Pons (tissue), 1 donor: Measurements from ENCODE around the gene RGL3.
A peak's percentile ranks its signal among the peaks of the same experiment; 100 is the strongest.
"Not testable (repeated sequence)": the region's sequence is repeated elsewhere in the genome, so short reads cannot be mapped to it uniquely, and the experiment has no call there.

Experiments used
- DNase-seq: peaks from one replicate; pipeline ENCODE4 v3.0.0-alpha.2; 2016; ENCODE audit warnings: low spot score

The RGL3 gene

DNA sequence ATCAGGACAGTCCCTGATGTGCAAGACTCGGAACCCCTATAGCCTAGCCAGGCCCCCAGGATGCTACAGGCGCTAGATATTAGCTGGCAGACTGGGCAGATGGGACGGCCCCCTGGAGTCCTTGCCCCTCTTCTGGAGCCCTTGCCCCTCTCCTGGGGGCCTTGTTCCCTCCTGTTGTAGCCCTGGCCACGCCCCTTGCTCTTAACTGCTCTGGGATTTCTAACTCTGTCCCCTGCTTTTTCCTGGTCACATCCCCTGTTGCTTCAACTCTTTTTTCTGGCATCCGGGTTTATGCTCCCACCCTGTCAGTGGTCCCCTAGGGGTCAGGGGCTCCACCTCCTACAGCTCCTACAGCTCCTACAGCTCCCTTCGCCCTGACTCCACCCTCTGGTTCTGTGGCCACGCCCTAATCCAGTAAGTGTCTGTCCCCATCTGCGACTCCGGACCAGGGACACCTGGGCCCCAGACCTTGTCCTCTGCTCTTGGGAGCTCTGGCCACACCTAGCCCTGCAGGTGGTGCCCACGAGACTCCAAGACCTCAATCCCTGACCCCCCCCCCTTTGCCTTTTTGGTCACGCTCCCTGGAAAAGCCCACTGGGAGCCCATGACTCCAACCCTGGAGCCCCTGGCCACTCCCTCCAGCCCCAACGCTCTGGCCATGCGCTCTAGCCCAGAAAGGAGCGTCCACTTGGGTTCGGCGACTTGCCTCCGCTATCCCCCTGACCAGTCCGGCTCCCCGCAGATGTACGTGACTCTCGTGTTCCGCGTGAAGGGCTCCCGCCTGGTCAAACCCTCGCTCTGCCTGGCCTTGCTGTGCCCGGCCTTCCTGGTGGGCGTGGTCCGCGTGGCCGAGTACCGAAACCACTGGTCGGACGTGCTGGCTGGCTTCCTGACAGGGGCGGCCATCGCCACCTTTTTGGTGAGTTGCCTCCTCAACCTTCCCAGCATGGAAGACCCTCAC, 57.1 kb downstream of the RGL3 start:
- DNase-seq: no peak

DNA sequence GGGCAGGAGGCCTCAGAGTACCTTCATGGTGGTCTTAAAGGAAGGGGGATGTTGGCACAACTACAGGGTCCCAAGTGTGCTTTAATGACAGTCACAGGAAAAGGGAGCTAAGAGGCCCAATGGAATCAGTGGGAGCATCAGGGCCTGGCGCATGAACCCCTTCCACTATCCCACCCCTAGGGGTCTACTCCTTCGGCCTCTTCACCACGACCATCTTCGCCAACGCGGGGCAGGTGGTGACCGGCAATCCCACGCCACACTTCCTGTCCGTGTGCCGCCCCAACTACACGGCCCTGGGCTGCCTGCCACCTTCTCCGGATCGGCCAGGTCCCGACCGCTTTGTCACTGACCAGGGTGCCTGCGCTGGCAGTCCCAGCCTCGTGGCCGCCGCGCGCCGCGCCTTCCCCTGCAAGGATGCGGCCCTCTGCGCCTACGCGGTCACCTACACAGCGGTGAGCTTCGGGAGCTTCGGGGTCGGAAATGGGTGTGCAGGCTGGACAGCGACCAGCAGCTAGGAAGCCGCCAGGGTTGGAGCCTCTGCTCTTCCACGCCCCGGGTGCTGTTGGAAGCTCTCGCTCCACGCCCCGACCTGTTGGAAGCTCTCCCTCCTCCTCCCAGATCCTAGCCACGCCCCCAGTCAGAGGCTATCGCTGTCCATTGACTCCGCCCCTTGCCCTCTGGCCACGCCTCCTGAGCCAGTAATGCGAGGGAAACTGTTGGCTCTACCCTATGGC, 57.9 kb downstream of the RGL3 start:
- DNase-seq: no peak

DNA sequence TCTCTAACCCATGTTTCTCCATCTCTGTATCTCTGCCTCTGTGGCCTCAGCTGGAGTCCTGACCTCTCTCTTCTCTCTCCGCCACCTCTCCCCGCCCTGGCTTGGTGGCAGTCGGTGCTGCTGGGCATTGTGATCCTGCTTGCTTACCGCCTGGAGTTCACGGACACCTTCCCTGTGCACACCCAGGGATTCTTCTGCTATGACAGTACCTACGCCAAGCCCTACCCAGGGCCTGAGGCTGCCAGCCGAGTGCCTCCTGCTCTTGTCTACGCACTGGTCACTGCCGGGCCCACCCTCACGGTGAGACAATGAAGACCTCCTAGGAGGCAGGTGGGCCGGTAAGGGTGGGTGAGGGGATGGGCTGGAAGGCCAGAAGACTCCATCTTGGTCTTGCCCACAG, 59.7 kb downstream of the RGL3 start:
- DNase-seq: no peak

DNA sequence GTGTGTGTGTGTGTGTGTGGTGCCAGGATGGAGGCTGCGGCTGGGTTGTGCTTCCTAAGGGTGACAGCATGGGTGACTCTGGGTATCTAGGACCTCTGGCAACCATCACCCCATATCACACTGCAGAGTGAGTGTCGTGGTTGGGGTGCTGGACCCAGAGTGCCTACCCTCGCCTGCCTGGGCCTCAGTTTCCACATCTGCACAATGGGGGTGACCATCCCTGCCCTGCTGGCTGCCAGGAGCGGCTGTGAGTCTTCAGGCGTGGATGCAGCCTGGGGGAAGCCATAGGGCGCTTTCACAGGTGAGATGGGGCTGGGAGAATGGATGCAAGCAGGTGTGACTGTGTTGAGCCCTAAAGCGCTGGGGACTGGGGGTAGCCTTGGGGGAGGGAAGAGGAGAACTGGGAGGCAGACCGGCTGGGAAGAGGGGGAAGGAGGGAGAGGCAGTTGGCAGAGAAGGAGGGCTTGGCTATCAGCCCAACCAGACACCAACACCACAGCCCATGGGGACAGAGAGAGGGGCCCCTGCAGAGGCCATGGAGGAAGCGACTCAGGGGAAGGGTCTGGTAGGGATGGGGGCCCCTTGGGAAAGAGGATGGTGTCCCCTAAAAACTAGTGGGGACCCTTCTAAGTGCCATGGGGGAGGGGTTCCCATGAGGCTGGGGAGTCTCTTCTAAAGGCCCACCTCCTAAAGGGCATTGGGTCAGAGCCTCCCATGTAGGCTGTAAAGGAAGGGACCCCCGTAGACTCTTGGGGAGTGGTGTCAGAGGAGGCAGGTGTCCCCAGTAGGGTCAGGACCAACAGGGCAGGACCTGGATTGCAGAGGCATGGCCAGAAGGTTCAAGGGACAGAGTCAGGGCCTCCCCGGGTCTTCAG, 62.2 kb downstream of the RGL3 start:
- DNase-seq: no peak

DNA sequence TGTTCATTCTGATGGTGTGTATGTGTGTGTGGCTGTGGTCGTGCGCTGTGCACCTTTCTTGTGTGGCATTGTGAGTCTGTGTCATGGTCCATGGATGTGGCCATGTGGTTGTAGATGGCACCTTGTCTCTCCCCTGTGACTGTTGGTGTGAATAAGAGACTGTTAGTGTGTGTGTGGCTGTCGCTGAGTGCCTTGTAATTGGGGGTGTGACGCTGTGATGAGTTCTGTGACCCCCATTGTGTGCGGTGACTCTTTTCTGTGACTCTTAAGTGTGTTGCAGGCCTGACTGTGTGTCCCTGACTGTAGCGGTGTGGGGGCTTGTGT, 63.1 kb downstream of the RGL3 start:
- no peak for DNase-seq

DNA sequence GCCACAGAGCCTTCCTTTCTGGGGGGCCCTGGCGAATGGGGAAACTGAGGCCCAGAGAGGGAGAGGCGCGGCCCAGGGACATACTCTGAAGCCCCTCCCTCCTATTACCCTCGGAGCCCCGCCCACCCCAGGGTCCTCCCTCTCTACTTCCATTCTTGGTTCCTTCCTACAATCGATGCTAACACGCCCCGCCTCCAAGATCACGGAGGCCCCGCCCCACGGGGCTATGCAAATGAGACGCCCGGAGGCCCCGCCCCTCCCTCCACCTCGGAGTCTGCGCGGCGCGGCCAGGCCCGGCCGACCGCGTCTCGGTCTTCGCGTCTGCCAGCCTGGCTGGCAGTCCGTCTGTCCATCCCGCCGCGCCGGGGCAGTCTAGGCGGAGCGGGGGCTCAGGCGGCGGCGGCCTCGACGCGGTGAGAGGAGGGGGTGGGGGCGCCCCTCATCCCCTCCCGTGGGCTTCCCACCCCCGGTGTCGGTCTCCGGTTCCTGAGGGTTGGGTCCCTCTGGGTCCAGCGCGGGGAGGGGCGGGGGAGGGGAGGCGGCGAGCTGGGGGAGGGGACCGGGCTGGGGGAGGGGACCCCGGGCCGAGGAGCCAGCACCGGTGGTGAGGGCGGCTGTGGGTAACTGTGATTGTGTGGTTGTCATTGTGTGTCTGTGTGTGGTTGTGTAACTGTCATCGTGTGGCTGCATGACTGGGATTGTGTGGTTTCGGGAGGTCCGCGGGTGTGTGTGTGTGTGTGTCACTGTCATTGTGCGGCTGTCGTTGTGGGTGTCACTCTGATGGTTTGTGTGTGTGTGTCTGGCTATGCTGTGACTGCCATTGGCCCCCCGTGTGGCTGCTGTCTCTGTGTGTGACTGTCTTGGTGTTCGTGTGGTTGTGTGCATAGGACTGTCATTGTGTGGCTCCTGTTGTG, 63.7 kb downstream of the RGL3 start, which contains the start of gene PLPPR2:
PLPPR2 (plus strand) TSS at position 273 of the 914 bp plus-strand sequence. CDS start 2,242 bp downstream, outside the sequence.
- peak; percentile 85 for DNase-seq

DNA sequence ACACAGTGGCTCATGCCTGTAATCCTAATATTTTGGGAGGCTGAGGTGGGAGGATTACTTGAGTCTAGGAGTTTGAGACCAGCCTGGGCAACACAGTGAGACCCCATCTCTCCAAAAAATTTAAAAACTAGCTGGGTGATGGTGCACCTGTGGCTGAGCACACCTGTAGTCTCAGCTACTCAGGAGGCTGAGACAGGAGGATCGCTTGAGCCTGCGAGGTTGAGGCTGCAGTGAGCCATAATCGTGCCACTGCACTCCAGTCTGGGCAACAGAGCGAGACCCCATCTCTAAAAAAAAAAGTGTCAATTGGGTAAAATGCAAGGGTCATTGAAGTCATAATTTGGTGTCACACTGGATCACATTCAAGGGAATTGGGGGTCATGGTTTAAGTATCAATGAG, 65.0 kb downstream of the RGL3 start:
- not testable (repeated sequence) for DNase-seq

DNA sequence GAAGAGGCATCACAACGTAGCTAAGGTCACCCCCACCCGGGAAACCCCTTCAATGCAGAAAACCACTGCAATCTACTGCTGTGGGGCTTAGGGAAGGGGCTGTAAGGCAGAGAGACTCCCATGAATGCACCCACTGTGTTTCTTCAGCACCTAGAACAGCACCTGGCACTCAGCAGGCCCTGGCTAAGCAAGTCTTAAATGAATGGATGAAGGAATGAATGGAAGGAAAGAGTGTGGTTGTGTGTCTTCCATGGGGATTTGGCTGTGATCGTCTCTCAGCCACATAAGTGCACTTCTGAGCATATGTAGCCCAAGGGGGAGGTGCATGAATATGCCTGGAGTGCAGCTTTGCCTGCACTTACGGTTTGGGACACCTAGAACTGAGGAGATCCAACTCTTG, 69.9 kb downstream of the RGL3 start:
- DNase-seq: no peak

DNA sequence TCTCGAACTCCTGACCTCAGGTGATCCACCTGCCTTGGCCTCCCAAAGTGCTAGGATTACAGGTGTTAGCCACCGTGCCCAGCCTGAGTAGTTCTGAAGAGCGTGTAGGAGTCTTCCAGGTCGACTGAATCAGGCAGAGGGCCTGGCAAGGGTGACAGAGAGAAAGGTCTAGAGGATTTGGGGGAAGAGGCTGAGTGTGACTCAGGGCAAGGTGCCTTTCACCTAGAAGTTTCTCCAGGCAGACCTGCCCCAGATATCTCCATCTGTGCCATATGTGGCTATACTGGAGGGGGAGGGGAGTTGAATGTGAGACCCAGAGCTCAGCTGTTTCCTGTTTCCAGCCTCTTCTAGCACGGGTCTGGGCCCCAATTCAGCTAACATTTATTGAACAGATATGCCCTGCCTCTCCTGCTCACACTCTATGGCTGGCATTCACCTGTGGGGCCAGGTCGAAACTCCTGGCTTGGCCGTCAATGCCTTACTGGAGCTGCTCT, 71.5 kb downstream of the RGL3 start:
- DNase-seq: no peak

DNA sequence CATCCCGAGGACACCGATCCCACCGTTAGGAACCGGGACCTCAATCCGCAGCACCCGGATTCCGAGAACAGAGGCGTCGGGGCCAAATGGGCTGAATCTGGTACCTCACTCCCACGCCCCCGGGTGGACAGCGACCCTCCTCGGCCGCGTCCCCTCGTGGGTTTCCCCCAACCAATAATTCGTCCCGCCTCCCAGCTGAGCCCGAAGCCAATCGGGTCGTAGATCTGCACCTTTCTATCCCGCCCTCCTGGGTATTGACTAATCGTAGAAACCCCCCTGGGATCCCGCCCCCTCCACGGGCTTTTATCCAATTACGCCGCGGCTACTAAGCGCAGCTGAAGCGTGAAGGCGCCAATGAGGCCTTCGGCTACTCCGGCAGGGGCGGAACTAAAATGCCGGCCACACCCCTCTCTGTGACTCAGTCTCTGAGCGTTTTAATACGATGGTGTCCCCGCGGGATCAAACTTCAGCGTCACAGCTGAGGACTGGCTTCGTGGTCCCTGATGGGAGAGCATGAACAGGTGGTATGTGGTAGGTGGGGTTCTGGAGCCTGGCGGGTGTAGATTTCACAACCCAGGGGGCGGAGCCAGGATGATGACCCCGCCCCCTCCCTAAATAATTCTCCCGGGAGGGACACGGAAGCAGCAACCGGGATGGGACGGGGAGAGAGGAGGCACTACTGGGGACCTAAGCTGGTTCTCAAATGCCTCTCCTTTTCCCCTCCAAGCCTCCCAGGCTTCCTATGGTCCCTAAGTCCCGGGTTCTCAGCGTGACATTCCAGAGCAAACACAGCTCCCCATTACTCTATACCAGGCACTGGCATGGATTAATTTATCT, 72.8 kb downstream of the RGL3 start, which contains the start of the genes CCDC159 and TMEM205:
CCDC159 (plus strand) TSS at position 416 of the 837 bp plus-strand sequence; CDS start at position 504, 88 bp downstream.
TMEM205 (minus strand) TSS at position 165 of the 837 bp plus-strand sequence. CDS start 649 bp downstream, outside the sequence.
- peak; percentile 99 for DNase-seq

DNA sequence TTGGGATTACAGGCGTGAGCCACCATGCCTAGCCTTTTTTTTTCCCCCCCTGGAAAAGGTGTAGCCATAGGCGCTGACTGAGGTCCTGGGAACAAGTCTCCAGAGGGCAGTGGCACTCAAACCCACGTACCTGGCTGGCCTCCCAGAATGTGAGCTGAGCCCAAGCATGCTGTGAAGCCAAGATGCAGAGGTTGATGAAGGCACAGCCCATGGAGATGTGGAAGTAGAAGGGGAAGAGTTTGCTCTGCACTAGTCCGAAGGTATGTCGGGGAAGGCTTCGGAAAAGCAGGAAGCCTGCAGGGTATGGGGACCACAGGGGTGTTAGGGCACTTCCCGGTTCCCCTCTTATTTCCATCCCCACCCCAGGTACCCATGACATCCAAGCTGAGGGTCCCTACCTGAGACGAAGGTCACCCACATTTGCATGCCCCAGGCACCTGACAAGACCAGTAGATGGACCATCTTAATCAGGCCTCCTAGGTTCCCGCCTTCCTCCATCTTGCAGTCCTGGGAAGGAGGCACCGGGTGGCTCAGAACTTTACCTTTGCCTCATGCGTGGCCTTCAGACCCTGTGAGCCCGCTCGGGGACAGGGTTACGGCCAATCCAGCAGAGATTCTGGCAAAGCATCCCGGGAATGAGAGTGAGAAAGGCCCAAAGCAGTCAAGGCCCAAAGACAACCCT, 73.9 kb downstream of the RGL3 start:
- DNase-seq: no peak
